ENCODE data around the gene ANKRD34C. TPM values are rescaled to one million over a fixed set of nuclear protein-coding genes. Genes with fewer than 3 reads are reported as not detected.
"Not testable (repeated sequence)": the region's sequence is repeated elsewhere in the genome, so short reads cannot be mapped to it uniquely, and the experiment has no call there.

The ANKRD34C gene
- total RNA-seq, 1 donor from 2014 or later = not detected

- peak; percentile 83 to 87 for DNase-seq (ENCODE audit: low read depth in 2 of 2)
Observed at GRCh38 chr15:79310985-79311900, 28.7 kb downstream of the ANKRD34C start, which contains the start of gene TMED3. TMED3 (plus strand) TSS chr15:79311112; CDS start chr15:79311250, 138 bp downstream.

- DNase-seq (ENCODE audit: low read depth in 2 of 2) = no peak
Observed at GRCh38 chr15:79311901-79312553, 29.5 kb downstream of the ANKRD34C start.

DNA sequence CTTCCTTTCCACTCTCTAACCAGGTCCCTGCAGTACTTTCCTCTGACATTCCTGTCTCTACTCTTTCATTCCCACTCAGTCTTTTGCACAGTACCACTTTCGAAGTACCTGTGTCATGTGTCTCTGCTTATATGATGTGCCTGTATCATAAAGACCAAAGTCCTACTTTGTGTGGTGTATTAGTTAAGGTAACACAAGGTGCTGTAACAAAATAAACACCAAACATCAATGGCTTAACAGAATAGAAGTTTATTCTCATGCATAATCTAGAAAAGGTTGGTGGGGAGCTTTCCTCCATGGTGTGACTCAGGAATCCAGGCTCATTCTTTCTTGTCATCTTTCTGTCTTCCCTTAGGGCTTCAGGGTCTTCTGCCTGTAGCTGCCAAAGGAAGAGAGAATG, 31.7 kb downstream of the ANKRD34C start:
- no peak for DNase-seq (ENCODE audit: low read depth in 2 of 2)

DNA sequence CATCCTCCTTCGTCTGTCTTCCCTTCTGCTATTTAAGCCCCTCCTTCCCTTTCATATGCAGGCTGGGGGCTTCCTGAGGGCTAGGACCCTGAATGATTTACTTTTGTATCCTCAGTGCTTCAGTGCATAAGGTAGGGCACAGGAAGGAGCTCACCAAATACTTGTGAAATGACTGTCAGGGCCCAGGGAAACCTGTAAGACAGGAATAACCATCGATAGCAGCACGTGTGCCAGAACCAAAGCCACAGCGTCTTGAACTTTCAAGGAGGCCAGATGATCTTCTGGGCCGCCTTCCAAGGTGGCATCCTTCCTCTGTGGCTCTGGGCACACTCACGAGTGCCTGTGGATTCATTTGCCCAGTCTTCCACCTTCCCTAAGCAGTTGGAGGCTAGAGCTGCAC, 32.3 kb downstream of the ANKRD34C start:
- no peak for DNase-seq (ENCODE audit: low read depth in 2 of 2)

- no peak for DNase-seq (ENCODE audit: low read depth in 2 of 2)
Observed at GRCh38 chr15:79315623-79316328, 33.3 kb downstream of the ANKRD34C start.

DNA sequence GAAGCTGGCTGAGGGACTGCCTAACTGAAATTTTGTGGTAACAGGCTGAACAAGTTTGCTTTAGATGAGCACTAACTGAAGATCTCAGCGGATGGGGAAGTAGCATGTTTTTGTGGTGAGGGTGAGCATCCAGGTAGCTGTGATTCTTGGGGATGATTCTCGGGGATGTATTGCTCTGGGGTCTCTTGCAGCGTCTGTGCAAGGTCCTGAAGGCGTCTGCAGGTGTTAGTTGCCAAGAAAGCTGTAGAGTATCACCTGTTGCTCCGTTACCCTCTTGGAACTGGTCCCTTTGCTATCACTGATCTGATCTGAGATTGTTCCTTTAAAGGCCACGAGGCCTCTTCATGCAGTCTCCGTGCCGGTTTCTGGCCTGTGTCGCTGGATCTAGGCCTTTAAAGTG, 34.3 kb downstream of the ANKRD34C start:
- DNase-seq (ENCODE audit: low read depth in 2 of 2) = no peak

DNA sequence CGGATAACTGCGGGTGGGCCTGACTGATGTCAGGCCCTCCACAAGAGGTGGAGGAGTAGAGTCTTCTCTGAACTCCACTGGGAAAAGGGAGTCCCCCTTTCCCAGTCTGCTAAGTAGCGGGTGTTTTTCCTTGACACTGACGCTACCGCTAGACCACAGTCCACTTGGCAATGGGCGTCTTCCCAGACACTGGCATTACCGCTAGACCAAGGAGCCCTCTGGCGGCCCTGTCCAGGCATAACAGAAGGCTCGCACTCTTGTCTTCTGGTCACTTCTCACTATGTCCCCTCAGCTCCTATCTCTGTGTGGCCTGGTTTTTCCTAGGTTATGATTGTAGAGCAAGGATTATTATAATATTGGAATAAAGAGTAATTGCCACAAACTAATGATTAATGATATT, 37.5 kb downstream of the ANKRD34C start:
- not testable (repeated sequence) for DNase-seq (ENCODE audit: low read depth in 2 of 2)

DNA sequence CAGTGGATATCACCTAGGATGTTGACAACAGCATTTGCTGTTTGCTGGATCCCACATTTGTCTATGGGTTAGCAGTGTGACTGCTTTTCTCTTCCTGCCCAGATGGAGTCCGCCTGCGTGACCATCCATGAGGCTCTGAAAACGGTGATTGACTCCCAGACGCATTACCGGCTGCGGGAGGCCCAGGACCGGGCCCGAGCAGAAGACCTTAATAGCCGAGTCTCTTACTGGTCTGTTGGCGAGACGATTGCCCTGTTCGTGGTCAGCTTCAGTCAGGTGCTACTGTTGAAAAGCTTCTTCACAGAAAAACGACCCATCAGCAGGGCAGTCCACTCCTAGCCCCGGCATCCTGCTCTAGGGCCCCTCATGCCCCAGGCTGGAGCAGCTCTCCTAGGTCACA, 39.4 kb downstream of the ANKRD34C start:
- DNase-seq (ENCODE audit: low read depth in 2 of 2) = no peak

- DNase-seq (ENCODE audit: low read depth in 2 of 2) = no peak
Observed at GRCh38 chr15:79322306-79322705, 39.8 kb downstream of the ANKRD34C start.

DNA sequence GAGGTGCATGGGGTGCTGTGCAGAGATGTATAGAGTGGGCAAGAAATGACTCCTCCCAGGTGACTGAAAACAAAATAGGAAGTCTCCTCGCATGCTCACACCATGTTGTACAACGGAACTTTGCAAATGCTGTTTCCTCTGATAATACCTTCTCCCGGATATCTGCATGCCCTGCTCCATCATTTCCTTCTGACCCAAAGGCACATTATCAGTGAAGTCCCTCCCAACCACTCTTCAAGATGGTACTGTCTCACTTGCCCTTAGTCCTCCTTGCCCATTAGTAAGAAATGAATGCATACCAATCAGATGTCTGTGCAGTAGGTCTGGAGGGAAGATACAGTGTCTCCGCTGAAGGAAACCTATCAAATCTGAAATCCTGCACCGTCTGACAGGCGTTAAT, 40.4 kb downstream of the ANKRD34C start:
- DNase-seq (ENCODE audit: low read depth in 2 of 2) = peak; percentile 64 to 67

DNA sequence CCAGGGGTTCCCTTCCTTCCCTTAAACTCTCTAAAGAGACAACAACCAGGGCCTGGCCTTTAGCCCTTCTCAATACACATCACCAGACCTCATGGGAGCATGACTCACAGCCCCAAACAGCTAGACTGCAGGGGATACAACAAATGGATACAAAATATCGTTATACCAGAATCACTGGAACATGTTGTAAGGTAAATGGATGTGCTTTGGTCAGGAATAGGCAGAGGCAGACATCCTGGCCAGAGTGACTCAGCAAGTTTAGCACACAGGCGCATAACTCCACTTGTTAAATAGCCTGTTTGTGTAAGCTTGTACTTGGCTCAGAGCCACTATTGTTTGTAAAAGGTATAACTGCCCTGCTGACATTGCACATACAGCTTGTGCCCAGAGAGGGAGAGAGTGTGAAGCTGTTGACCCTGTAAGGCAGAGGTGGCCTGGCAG, 46.7 kb downstream of the ANKRD34C start:
- DNase-seq (ENCODE audit: low read depth in 2 of 2) = peak; percentile 80 to 92

Other genes starting within 250 kb of the ANKRD34C start
- 0.65 and 1.8 TPM in 2 replicates for gene RASGRF1, start 191.9 kb upstream of the ANKRD34C start, total RNA-seq
- gene TMED3, start 28.4 kb downstream of the ANKRD34C start, total RNA-seq = 146 and 205 TPM in 2 replicates
- 0.44 and 0.60 TPM in 2 replicates for gene MINAR1, start 149.6 kb downstream of the ANKRD34C start, total RNA-seq

Measured in lung microvascular endothelial cell (primary cell).